SU-DHL-6 (cell line): Measurements from ENCODE around the gene CCDC110.

Experiments used
- EZH2phosphoT487 ChIP-seq: fragments of 200-600 bp; sonication (generic), shearing (Covaris generic); conservative IDR thresholded peaks from 2 replicates; pipeline ENCODE4 v1.6.1; 2018; ENCODE audit warnings: mild to moderate bottlenecking, antibody characterized with exemption, low read length, moderate library complexity, mixed read lengths
- TF ChIP-seq, protein P1 (sequence below): fragments of 200-600 bp; sonication (generic); IDR thresholded peaks from one replicate; pipeline ENCODE4 v1.5.1; 2017; ENCODE audit warnings: antibody characterized with exemption, mild to moderate bottlenecking, low read length, moderate library complexity; ENCODE audit not compliant: insufficient read depth, poor library complexity, severe bottlenecking

- TF ChIP-seq, protein P1, sequence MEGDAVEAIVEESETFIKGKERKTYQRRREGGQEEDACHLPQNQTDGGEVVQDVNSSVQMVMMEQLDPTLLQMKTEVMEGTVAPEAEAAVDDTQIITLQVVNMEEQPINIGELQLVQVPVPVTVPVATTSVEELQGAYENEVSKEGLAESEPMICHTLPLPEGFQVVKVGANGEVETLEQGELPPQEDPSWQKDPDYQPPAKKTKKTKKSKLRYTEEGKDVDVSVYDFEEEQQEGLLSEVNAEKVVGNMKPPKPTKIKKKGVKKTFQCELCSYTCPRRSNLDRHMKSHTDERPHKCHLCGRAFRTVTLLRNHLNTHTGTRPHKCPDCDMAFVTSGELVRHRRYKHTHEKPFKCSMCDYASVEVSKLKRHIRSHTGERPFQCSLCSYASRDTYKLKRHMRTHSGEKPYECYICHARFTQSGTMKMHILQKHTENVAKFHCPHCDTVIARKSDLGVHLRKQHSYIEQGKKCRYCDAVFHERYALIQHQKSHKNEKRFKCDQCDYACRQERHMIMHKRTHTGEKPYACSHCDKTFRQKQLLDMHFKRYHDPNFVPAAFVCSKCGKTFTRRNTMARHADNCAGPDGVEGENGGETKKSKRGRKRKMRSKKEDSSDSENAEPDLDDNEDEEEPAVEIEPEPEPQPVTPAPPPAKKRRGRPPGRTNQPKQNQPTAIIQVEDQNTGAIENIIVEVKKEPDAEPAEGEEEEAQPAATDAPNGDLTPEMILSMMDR: no peak
- TF ChIP-seq EZH2phosphoT487: no peak
Measured at GRCh38 chr4:185404031-185404430, 67.5 kb downstream of the CCDC110 start.
